Jurkat, Clone E6-1 (cell line): ENCODE measurements around the gene CFAP97D2.
"Not testable (repeated sequence)": the region's sequence is repeated elsewhere in the genome, so short reads cannot be mapped to it uniquely, and the experiment has no call there.

Source experiments
- DNase-seq: peaks from one replicate; pipeline ENCODE4 v3.0.0-alpha.2; 2011; ENCODE audit warnings: low read depth, low spot score
- H3K4me3 ChIP-seq: 2 replicates; pipeline ENCODE4 v1.5.1; 2011; ENCODE audit warnings: mild to moderate bottlenecking, low read length, control low read depth, moderate library complexity

CFAP97D2 gene

GRCh38 chr13:114226699-114227323 lies 47.8 kb downstream of the CFAP97D2 start:
- H3K4me3 ChIP-seq = no peak overlapping the region
- DNase-seq = peak; percentile 74

GRCh38 chr13:114227528-114227927 lies 48.5 kb downstream of the CFAP97D2 start:
- no peak for DNase-seq
- no peak overlapping the region for H3K4me3 ChIP-seq

- no peak for DNase-seq
- H3K4me3 ChIP-seq = no peak overlapping the region
These were observed 49.1 kb downstream of the CFAP97D2 start for GRCh38 chr13:114228176-114228575.

DNA sequence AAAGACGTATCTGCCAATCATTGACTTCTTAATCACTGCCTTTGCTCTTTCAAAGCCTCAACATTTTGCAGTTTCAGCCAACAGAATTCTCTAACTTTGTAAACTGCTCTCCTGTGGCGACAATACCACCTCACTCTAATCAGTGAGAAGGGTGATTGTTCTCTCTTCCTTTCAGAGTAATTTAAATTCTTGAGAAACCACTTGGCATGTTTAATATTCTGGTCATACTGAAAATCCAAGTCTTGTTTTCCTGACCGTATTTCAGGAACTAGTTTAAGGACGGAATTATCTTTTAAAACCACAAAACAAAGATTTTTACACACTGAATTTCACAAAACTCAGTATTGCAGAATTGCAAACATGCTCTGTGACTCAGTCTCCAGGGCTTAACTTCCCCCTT lies 50.4 kb downstream of the CFAP97D2 start:
- no peak overlapping the region for H3K4me3 ChIP-seq
- DNase-seq = no peak

GRCh38 chr13:114230117-114230516 lies 51.1 kb downstream of the CFAP97D2 start:
- H3K4me3 ChIP-seq = no peak overlapping the region

DNA sequence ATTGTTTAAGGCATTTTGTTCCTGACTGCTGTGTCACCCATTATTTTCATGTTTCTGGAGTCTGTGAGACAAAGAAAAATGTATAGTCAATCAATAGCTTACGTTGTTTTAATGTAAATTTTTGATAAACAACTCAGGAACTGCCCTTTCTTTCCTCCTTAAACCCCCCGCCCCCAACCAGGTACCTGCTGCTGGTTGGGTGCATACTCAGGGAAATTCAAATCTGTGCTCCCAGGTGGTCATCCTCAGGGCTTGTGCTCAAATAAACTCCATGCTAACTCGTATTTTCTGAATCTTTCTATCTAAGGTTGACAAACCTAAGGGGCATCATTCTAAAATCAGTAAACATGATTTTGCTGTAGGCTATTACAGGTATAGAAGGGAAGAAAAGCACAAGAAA lies 51.5 kb downstream of the CFAP97D2 start:
- DNase-seq = no peak
- H3K4me3 ChIP-seq = no peak overlapping the region

More at GRCh38 chr13:114230117-114230516, 51.1 kb downstream of the CFAP97D2 start:
- no peak for DNase-seq

GRCh38 chr13:114231886-114232285 lies 52.8 kb downstream of the CFAP97D2 start:
- H3K4me3 ChIP-seq = no peak overlapping the region
- no peak for DNase-seq

DNA sequence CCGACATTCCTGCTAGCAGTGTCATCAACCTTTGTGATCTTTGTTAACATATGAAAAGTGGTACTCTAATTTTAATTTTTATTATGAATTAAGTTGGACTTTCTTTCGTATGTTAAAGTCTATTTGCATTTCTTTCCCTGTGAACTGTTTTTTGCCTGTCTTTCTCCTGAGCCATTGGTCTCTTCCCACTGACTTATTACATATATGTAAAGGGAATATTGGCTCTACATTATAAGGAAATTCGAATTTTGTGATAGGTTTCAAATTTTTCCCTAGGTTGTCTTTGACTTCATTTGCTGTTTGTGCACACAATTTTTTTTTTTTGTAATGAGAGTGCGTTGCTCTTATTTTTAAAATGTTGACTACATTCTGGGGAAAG lies 55.2 kb downstream of the CFAP97D2 start:
- H3K4me3 ChIP-seq = no peak overlapping the region
- no peak for DNase-seq

DNA sequence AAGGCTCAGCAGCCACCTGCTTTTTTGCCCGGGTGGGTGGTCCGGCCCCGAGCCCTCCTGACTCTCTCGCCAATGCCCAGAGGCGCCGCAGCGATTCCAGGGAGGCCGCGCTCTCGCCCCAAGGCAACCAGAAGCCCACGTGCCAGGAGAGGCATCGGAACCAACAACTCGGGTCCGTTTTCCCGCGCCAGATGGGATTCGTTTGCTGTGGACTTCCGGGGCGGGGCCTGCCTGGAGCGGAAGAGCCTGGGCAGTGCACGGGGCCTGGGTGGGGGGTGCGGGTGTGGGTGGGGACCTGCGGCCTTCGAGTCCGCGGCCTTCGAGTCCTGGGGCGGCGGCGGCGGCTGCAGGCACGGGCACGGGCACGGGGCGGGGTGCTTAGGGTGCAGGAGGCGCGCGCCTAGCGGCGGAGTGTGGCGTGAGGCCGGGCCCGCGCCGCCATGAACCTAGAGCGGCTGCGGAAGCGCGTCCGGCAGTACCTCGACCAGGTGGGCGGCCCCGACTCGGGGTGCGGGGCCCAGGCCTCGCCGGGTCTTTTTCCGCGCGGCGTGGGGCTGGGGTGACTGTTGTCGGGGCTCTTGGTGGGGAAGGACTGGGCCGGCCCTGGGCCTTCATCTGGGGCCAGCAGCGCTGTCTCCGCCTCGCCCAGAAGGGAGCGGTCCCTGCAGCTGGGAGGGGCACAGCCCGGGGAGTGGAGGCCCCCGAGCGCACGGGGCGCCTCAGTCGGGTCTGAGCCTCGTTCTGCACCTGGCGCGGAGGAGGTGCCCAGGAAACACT lies 55.8 kb downstream of the CFAP97D2 start, which contains the start of gene CDC16:
Gene CDC16 (plus strand): TSS at position 253 of the 777 bp plus-strand sequence. CDS start 188 bp downstream, at position 441.
- peak; percentile 81 for DNase-seq
- H3K4me3 ChIP-seq = peak within 1 kb of the TSS; percentile 76

- no peak for DNase-seq
These were observed 56.6 kb downstream of the CFAP97D2 start for GRCh38 chr13:114235697-114236096.

DNA sequence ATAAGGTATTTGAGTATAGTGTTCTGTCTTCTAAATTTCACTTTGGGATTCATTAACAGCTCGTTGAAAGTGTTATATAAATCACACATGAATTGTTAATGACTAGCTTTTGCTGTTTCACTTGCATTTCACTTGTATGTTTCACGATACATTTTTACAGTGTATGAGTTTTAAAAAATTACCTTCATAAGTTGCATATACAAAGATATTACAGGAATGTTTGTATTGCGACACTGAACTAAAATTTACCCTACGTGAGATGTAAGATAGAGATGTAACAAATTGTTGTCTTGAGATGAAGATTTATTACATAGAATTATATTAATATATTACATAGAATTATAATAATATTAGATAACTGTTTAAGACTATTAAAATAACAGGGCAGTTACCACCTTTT lies 57.2 kb downstream of the CFAP97D2 start:
- no peak overlapping the region for H3K4me3 ChIP-seq
- no peak for DNase-seq

More at GRCh38 chr13:114235697-114236096, 56.6 kb downstream of the CFAP97D2 start:
- H3K4me3 ChIP-seq = peak overlapping the region; percentile 76

DNA sequence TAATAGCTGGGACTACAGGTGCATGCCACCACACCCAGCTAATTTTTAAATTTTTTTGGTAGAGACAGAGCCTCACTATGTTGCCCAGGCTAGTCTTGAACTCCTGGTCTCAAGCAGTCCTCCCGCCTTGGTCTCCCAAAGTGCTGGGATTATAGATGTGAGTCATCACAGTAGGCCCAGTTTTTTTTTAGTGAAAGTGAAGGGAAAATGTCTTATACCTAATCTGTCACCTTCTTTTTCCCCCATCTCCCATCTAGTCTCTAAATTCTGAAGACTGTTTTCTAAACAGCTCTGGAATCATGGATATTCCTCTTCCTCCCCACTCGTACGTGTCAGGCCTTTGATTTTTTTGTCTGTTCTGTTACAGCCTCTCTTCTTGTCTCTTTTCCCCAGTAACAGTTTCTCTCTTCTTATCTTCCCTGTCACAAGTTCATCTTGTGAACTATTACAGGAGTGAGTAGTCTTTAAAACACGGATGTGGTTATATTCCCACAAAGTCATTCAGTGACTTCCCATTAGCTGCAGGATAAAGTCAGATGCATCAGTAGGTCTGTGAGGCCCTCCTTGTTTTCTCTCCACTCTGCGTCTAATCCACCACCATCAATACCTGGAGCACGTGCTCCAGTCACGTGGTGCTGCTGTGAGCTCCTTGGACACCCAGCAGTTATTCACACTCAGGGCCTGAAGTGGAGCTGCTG lies 58.5 kb downstream of the CFAP97D2 start:
- DNase-seq = no peak
- no peak overlapping the region for H3K4me3 ChIP-seq

- DNase-seq = no peak
- H3K4me3 ChIP-seq = no peak overlapping the region
These were observed 62.9 kb downstream of the CFAP97D2 start for GRCh38 chr13:114241918-114242317.

DNA sequence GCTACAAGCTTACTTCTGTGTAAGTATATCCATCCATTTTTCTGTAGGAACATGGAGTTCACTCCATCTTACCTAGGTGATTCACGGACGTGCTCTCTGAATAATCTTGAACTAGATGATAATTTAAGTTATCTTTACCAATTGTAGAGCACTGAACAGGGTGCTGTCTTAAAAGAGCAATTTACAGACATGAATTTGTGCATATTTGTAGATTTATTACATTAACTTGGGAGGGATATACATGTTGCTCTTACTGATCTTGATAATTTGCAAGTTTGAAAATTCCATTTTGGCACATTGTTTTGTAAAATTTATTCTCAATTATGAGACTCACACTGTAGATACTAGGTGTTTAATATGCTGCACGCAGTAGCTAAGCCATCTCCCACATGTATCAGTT lies 64.9 kb downstream of the CFAP97D2 start:
- no peak for DNase-seq
- H3K4me3 ChIP-seq = no peak overlapping the region

GRCh38 chr13:114244637-114245036 lies 65.6 kb downstream of the CFAP97D2 start:
- H3K4me3 ChIP-seq = no peak overlapping the region
- DNase-seq = no peak

DNA sequence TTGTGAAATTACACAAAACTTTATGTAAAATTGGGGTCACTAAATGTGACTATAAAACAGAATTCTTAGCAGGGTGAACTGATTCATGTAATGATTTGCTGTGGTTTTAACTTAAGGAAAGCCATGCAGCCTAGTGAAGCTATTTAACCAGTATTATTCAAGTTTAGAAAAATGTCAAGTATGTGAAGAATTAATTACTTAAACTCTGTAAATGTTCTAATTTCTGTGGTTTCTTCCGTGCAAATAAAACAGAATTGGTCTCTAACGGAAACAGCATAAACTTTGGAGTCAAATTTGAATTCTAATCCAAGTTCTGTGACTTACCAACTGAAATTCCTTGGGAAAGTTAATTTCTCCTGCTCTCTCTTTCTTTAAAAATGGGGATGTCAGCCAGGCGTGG lies 69.0 kb downstream of the CFAP97D2 start:
- H3K4me3 ChIP-seq = no peak overlapping the region
- DNase-seq = no peak

DNA sequence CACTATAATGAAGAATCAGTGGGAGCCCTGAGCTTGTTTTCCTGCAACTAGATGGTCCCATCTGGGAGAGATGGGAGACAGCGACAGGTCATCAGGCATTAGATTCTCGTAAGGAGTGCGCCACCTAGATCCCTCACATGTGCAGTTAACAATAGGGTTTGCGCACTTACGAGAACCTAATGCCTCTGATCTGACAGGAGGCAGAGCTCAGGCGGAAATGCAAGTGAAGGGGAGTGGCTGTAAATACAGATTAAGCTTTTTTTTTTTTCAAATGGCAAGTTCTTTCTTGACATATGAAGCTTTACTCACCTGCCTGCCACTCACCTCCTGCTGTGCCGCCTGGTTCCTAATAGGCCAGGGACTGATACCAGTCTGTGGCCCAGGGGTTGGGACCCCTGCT lies 70.0 kb downstream of the CFAP97D2 start:
- H3K4me3 ChIP-seq = no peak overlapping the region
- no peak for DNase-seq

DNA sequence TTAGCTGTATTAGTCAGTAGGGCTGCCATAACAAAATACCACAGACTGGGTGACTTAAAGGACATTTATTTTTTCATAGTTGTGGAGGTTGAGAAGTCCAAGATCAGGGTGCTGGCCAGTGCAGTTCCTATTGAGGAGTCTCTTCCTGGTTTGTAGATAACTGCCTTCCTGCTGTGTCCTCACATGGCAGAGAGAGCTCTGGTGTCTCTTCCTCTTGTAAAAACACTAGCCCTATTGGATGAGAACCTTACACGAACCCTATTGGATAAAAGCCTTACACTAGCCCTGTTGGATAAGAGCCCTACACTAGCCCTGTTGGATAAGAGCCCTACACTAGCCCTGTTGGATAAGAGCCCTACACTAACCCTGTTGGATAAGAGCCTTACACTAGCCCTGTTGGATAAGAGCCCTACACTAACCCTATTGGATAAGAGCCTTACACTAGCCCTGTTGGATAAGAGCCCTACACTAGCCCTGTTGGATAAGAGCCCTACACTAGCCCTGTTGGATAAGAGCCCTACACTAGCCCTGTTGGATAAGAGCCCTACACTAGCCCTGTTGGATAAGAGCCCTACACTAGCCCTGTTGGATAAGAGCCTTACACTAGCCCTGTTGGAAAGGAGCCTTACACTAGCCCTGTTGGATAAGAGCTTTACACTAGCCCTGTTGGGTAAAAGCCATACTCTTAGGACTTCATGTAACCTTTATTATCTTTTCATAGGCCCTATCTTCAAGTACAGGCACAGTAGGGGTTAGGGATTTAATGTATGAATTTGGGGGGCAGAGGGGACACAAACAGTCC lies 72.8 kb downstream of the CFAP97D2 start:
- H3K4me3 ChIP-seq, DNase-seq: not testable (repeated sequence)

DNA sequence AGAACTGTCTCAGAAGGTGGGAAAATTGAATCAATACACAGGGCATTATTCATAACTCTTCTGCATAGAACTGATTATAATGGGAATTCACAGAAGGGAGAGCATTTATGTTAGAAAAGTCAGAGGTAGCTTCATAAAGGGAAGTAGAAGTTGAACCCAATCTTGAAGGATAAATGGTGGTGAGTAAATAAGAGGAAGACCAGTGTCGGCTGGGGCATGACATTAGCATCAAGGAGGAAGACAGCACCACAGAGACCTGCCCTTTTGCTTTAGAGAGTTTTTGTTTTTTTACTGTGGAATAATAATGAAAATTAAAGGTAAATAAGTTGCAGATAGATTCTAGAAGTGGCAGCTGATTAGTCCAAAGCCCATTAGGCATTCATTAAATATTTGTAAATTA lies 77.5 kb downstream of the CFAP97D2 start:
- no peak overlapping the region for H3K4me3 ChIP-seq
- no peak for DNase-seq
